HG03457 (cell line): ENCODE data around the gene BTC.
"Not testable (repeated sequence)": the region's sequence is repeated elsewhere in the genome, so short reads cannot be mapped to it uniquely, and the experiment has no call there.

ENCODE experiments used
- ATAC-seq: cut with Tn5 transposase; IDR thresholded peaks from one replicate; pipeline ENCODE4 v1.9.1; 2021; ENCODE audit warnings: moderate number of reproducible peaks; ENCODE audit not compliant: unreplicated experiment

Gene BTC

GRCh38 chr4:74758551-74759145 is 35.7 kb downstream of the BTC start:
- ATAC-seq, result no peak

GRCh38 chr4:74757136-74757535 is 37.2 kb downstream of the BTC start:
- no peak for ATAC-seq

- no peak for ATAC-seq
These were observed 38.8 kb downstream of the BTC start for GRCh38 chr4:74755486-74755885.

GRCh38 chr4:74754218-74754617 is 40.1 kb downstream of the BTC start:
- ATAC-seq, result no peak

- ATAC-seq, result no peak
These were observed 41.5 kb downstream of the BTC start for GRCh38 chr4:74752798-74753197.

GRCh38 chr4:74751856-74752255 is 42.5 kb downstream of the BTC start:
- no peak for ATAC-seq

GRCh38 chr4:74751247-74751646 is 43.1 kb downstream of the BTC start:
- no peak for ATAC-seq

- no peak for ATAC-seq
These were observed 52.1 kb downstream of the BTC start for GRCh38 chr4:74742185-74742584.

- no peak for ATAC-seq
These were observed 55.7 kb downstream of the BTC start for GRCh38 chr4:74738464-74739143.

GRCh38 chr4:74734995-74735394 is 59.3 kb downstream of the BTC start:
- no peak for ATAC-seq

GRCh38 chr4:74733756-74734155 is 60.6 kb downstream of the BTC start:
- no peak for ATAC-seq

GRCh38 chr4:74724979-74725378 is 69.3 kb downstream of the BTC start:
- ATAC-seq, result no peak

- ATAC-seq, result no peak
These were observed 77.9 kb downstream of the BTC start for GRCh38 chr4:74716436-74716765.

GRCh38 chr4:74715706-74716435 is 78.5 kb downstream of the BTC start:
- ATAC-seq, result no peak

GRCh38 chr4:74714611-74715130 is 79.7 kb downstream of the BTC start:
- no peak for ATAC-seq

GRCh38 chr4:74708135-74708534 is 86.2 kb downstream of the BTC start:
- not testable (repeated sequence) for ATAC-seq
